Testis (tissue), 3 donors: ENCODE data around the gene AP1S3. TPM values are rescaled to one million over a fixed set of nuclear protein-coding genes. Genes with fewer than 3 reads are reported as not detected.

Experiments
- DNase-seq: peaks from one replicate; pipeline ENCODE4 v3.0.0-alpha.2; 2019
- H3K27ac ChIP-seq, 2 donors: fragments of 200-600 bp; sonication (generic); one replicate each; pipeline ENCODE4 v1.5.1; 2019
- H3K27me3 ChIP-seq: fragments of 200-600 bp; sonication (generic); one replicate; pipeline ENCODE4 v1.5.1; 2019
- H3K36me3 ChIP-seq: fragments of 200-600 bp; sonication (generic); one replicate; pipeline ENCODE4 v1.5.1; 2017; ENCODE audit warnings: low read depth; ENCODE audit errors: missing control alignments
- H3K4me1 ChIP-seq: fragments of 200-600 bp; sonication (generic); one replicate; pipeline ENCODE4 v1.5.1; 2019
- H3K4me3 ChIP-seq, 2 donors: fragments of 200-600 bp; sonication (generic); one replicate each; pipeline ENCODE4 v1.5.1; 2017 to 2019
- H3K9me3 ChIP-seq: fragments of 200-600 bp; sonication (generic); one replicate; pipeline ENCODE4 v1.5.1; 2017
- CTCF ChIP-seq, 3 experiments: fragments of 450-650 bp in 2 of 3; fragments of 200-600 bp in 1 of 3; sonication (generic) in 1 of 3; IDR thresholded peaks; one replicate each; pipeline ENCODE4 v1.5.1; 2016 to 2019; ENCODE audit warnings: antibody characterized with exemption in 3 of 3, mild to moderate bottlenecking in 2 of 3, moderate library complexity in 1 of 3
- POLR2A ChIP-seq: fragments of 450-650 bp; IDR thresholded peaks from one replicate; pipeline ENCODE4 v1.6.1; 2017; ENCODE audit warnings: antibody characterized with exemption, mild to moderate bottlenecking, moderate library complexity
- WGBS, 2 donors: methylation state at CpG; one replicate each; pipeline ENCODE4 v1.1.5; 2018; 5-methylcytosine and 5-hydroxymethylcytosine counted together
- intact Hi-C: fragments of 100-400 bp; cut with DNase I; formaldehyde crosslinking; loops from one replicate; pipeline ENCODE4 v1.15.1; 2023; ENCODE audit warnings: low total_unique reads
- polyA plus RNA-seq: library from polyadenylated mRNA; stranded (reverse); fragments of 350-450 nt; fragmentation: Illumina TruSeq; extraction: RNeasy Lipid Tissue Mini Kit (QIAGEN cat#74804); gene quantifications from one replicate; pipeline ENCODE4 v1.2.3, GENCODE V29; 2014; ENCODE audit warnings: low read depth, low replicate concordance; ENCODE audit not compliant: insufficient read depth
- total RNA-seq, 2 donors: library from RNA; depleted of rRNA; stranded (reverse); fragments of >200 nt; gene quantifications; one replicate each; pipeline ENCODE4 v1.2.3, GENCODE V29; 2016

Gene AP1S3
- total and polyA plus RNA-seq, 3 donors from 2014 or later, result 1.6 to 3.2 (median 2.6) TPM

GRCh38 chr2:223786236-223786635 is 51.1 kb downstream of the AP1S3 start:
- Histone ChIP-seq H3K27me3 (no peaks in the 10 kb centered on the region), H3K36me3 (no peaks in the 10 kb centered on the region), H3K27ac (no peak overlapping the region), H3K9me3 (no peaks in the 10 kb centered on the region), H3K4me1 (no peaks in the 10 kb centered on the region), H3K4me3 (no peak overlapping the region)
- 90 to 93% methylated on average over 5 of the region's 5 CpGs for WGBS, 2 donors
- no peak for DNase-seq
- TF ChIP-seq CTCF (IDR thresholded peaks at IDR 0.05) (no peak), POLR2A (no peak)
- intact Hi-C loops, result no loop called here

GRCh38 chr2:223784221-223784772 is 53.1 kb downstream of the AP1S3 start:
- 84 to 89% methylated on average over 5 of the region's 5 CpGs for WGBS, 2 donors
- TF ChIP-seq POLR2A, result no peak
- TF ChIP-seq CTCF (IDR thresholded peaks at IDR 0.05), result no peak
- Histone ChIP-seq H3K9me3 (no peaks in the 10 kb centered on the region), H3K4me3 (no peak overlapping the region), H3K36me3 (no peaks in the 10 kb centered on the region), H3K4me1 (no peaks in the 10 kb centered on the region), H3K27me3 (no peaks in the 10 kb centered on the region), H3K27ac (no peak overlapping the region)
- intact Hi-C loops, result no loop called here
- DNase-seq, result no peak

DNA sequence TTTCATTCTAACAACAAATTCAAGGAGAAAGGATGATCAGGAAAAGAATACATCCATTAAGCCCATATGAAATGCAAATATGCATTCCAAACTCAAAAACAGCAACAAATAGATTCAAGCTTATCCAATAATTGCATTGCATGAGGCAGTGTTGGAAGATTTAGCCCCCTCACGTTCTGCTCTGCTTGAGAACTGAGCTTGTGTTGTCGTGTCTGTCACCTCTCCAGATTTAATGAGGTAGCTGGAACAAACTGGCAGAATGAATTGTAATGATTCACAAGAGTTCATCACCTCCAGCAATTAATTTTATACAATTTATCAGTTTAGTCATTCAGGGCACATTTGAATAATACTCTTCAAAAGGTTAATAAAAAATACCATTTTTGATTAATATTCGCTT is 54.8 kb downstream of the AP1S3 start:
- Histone ChIP-seq H3K4me1 (no peaks in the 10 kb centered on the region), H3K27me3 (no peaks in the 10 kb centered on the region), H3K9me3 (no peaks in the 10 kb centered on the region), H3K36me3 (no peaks in the 10 kb centered on the region), H3K27ac (no peak overlapping the region), H3K4me3 (no peak overlapping the region)
- TF ChIP-seq POLR2A (no peak), CTCF (IDR thresholded peaks at IDR 0.05) (no peak)
- WGBS, 2 donors, result 52 to 59% methylated on average over 3 of the region's 3 CpGs
- DNase-seq, result no peak
- intact Hi-C loops, result no loop called here

DNA sequence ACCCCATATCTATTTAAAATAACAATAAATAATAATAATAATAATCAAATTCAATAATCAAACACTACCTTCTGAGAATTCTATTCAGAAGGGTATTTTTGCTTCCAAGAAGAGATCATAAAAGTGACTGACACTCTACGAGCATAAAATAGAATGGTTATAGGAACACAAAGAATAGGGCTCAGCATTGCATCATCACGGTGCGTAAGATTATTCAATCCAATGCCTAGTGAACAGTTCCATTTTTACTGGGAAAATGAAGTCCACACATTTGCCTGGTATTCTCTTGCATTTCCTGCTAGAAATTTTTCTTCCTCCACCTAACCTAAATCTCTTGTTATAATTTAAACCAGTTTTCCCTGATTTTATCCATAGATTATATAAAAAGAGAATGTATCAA is 55.8 kb downstream of the AP1S3 start:
- no peak for DNase-seq
- Histone ChIP-seq H3K36me3 (no peaks in the 10 kb centered on the region), H3K27ac (no peak overlapping the region), H3K9me3 (no peaks in the 10 kb centered on the region), H3K4me1 (no peaks in the 10 kb centered on the region), H3K27me3 (no peaks in the 10 kb centered on the region), H3K4me3 (no peak overlapping the region)
- no peak for TF ChIP-seq CTCF (IDR thresholded peaks at IDR 0.05)
- TF ChIP-seq POLR2A, result no peak
- intact Hi-C loops, result no loop called here
- 94 to 97% methylated on average over 3 of the region's 3 CpGs for WGBS, 2 donors

DNA sequence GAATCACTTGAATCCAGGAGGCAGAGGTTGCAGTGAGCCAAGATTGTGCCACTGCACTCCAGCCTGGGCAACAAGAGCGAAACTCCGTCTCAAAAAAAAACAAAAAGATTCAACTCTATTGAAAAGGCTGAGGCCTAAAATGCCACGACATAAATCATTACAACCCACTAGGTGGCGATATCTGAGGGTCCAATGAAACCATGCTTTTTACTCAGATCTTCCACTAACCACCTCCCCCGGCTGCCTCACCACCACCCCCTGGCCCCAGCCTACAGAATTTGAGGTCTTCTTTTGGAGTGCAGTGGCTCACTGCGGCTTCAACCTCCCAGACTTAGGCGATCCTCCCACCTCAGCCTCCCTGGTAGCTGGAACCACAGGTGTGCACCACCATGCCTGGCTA is 57.5 kb downstream of the AP1S3 start:
- 82 to 93% methylated on average over 7 of the region's 7 CpGs for WGBS, 2 donors
- H3K27me3 ChIP-seq, result no peaks in the 10 kb centered on the region
- no peak overlapping the region for H3K4me3 ChIP-seq
- no peak overlapping the region for H3K27ac ChIP-seq
- intact Hi-C loops, result no loop called here
- no peak for DNase-seq
- H3K36me3 ChIP-seq, result no peaks in the 10 kb centered on the region
- no peaks in the 10 kb centered on the region for H3K4me1 ChIP-seq
- peak in 1 of 3 experiments; percentile 7 for TF ChIP-seq CTCF (IDR thresholded peaks at IDR 0.05)
- TF ChIP-seq POLR2A, result no peak
- H3K9me3 ChIP-seq, result no peaks in the 10 kb centered on the region
